IMR-90 (cell line): ENCODE results near the gene HJURP. TPM values are rescaled to one million over a fixed set of nuclear protein-coding genes. Genes with fewer than 3 reads are reported as not detected.
"Not testable (repeated sequence)": the region's sequence is repeated elsewhere in the genome, so short reads cannot be mapped to it uniquely, and the experiment has no call there.

Source experiments
- ATAC-seq: fragments of 200-7000 bp; cut with Tn5 transposase; 2 replicates; pipeline ENCODE4 v1.9.1; 2020; ENCODE audit warnings: low read depth, mild to moderate bottlenecking, moderate library complexity
- BruUV-seq: library from RNA; stranded (reverse); fragments of 400-500 nt; replicated peaks from 2 replicates; lab custom pipeline; 2021; lab: Mats Ljungman, UMichigan
- CTCF ChIA-PET: fragments of 300-600 bp; formaldehyde crosslinking; extraction: SDS; loops from one replicate; lab custom pipeline; 2021; ENCODE audit warnings: antibody characterized with exemption; lab: Yijun Ruan, JAX
- POLR2A ChIA-PET: fragments of 300-600 bp; sonication (Branson Sonifier 250); formaldehyde crosslinking; loops from one replicate; lab custom pipeline; 2022; ENCODE audit warnings: antibody characterized with exemption; ENCODE audit not compliant: unreplicated experiment; lab: Charles Lee
- DNase-seq: peaks from one replicate; pipeline ENCODE4 v3.0.0; 2013
- H2AFZ ChIP-seq: replicated peaks from 2 replicates; pipeline ENCODE3; 2013; ENCODE audit warnings: low read length, mild to moderate bottlenecking; ENCODE audit not compliant: poor library complexity
- H2AK5ac ChIP-seq: 2 replicates; pipeline ENCODE4 v1.6.1; 2013; ENCODE audit warnings: low read depth, low read length, inconsistent platforms
- H2AK9ac ChIP-seq: replicated peaks from 2 replicates; pipeline ENCODE3; 2013; ENCODE audit warnings: mild to moderate bottlenecking, low read depth, low read length, moderate library complexity; ENCODE audit not compliant: poor library complexity
- H2BK120ac ChIP-seq: 2 replicates; pipeline ENCODE4 v1.6.1; 2013; ENCODE audit warnings: low read depth, low read length, inconsistent platforms
- H2BK15ac ChIP-seq: 3 replicates; pipeline ENCODE4 v1.6.1; 2013; ENCODE audit warnings: low read depth, low read length, inconsistent platforms
- H2BK20ac ChIP-seq: 2 replicates; pipeline ENCODE4 v1.6.1; 2013; ENCODE audit warnings: low read depth, mild to moderate bottlenecking, inconsistent platforms, low read length, moderate library complexity
- H2BK5ac ChIP-seq: 2 replicates; pipeline ENCODE4 v1.6.1; 2013; ENCODE audit warnings: mild to moderate bottlenecking, low read depth, low read length, inconsistent platforms; ENCODE audit not compliant: poor library complexity, severe bottlenecking
- H3K14ac ChIP-seq: replicated peaks from 2 replicates; pipeline ENCODE4 v1.6.1; 2013; ENCODE audit warnings: low read depth, low read length, inconsistent platforms
- H3K18ac ChIP-seq: 2 replicates; pipeline ENCODE4 v1.6.1; 2013; ENCODE audit warnings: low read depth, low read length, control low read depth
- H3K23ac ChIP-seq: 2 replicates; pipeline ENCODE4 v1.6.1; 2013; ENCODE audit warnings: low read depth, low read length, inconsistent platforms
- H3K27ac ChIP-seq: 2 replicates; pipeline ENCODE4 v1.5.1; 2013; ENCODE audit warnings: mild to moderate bottlenecking, control low read depth, low read length; ENCODE audit not compliant: insufficient read depth
- H3K27me3 ChIP-seq: 2 replicates; pipeline ENCODE4 v1.6.1; 2013; ENCODE audit warnings: low read length; ENCODE audit not compliant: control insufficient read depth, insufficient read depth
- H3K36me3 ChIP-seq: 2 replicates; pipeline ENCODE4 v1.6.1; 2013; ENCODE audit warnings: low read length, mixed read lengths; ENCODE audit not compliant: control insufficient read depth, insufficient read depth
- H3K4ac ChIP-seq: 2 replicates; pipeline ENCODE4 v1.6.1; 2013; ENCODE audit warnings: low read depth, low read length, inconsistent platforms
- H3K4me1 ChIP-seq: 2 replicates; pipeline ENCODE4 v1.6.1; 2013; ENCODE audit warnings: low read length, mixed read lengths; ENCODE audit not compliant: control insufficient read depth, insufficient read depth
- H3K4me2 ChIP-seq: 2 replicates; pipeline ENCODE4 v1.6.1; 2013; ENCODE audit warnings: low read depth, mild to moderate bottlenecking, control low read depth, low read length, moderate library complexity
- H3K4me3 ChIP-seq: 2 replicates; pipeline ENCODE4 v1.5.1; 2013; ENCODE audit warnings: low read depth, mild to moderate bottlenecking, control low read depth, low read length, moderate library complexity; ENCODE audit not compliant: insufficient read depth
- H3K56ac ChIP-seq: 2 replicates; pipeline ENCODE4 v1.6.1; 2013; ENCODE audit warnings: low read length, inconsistent platforms; ENCODE audit not compliant: insufficient read depth; ENCODE audit errors: extremely low read depth
- H3K79me1 ChIP-seq, 2 experiments: 2 replicates each; pipeline ENCODE4 v1.6.1; 2013; ENCODE audit warnings: low read length in 2 of 2, inconsistent platforms in 1 of 2, low read depth in 1 of 2
- H3K9ac ChIP-seq: 2 replicates; pipeline ENCODE4 v1.6.1; 2013; ENCODE audit warnings: low read depth, low read length, control low read depth
- H3K9me1 ChIP-seq: 2 replicates; pipeline ENCODE4 v1.6.1; 2013; ENCODE audit warnings: low read length, inconsistent platforms; ENCODE audit not compliant: insufficient read depth
- H3K9me3 ChIP-seq: 2 replicates; pipeline ENCODE4 v1.6.1; 2013; ENCODE audit warnings: low read length; ENCODE audit not compliant: control insufficient read depth, insufficient read depth
- H4K20me1 ChIP-seq: 2 replicates; pipeline ENCODE4 v1.6.1; 2013; ENCODE audit warnings: low read length, inconsistent platforms; ENCODE audit not compliant: insufficient read depth
- H4K5ac ChIP-seq: 2 replicates; pipeline ENCODE4 v1.6.1; 2013; ENCODE audit warnings: mild to moderate bottlenecking, low read depth, low read length, control low read depth
- H4K8ac ChIP-seq, 2 experiments: 2 replicates each; pipeline ENCODE4 v1.6.1; 2013; ENCODE audit warnings: low read depth in 2 of 2, low read length in 2 of 2, control low read depth in 1 of 2, inconsistent platforms in 1 of 2
- H4K91ac ChIP-seq: 2 replicates; pipeline ENCODE4 v1.6.1; 2013; ENCODE audit warnings: low read depth, low read length, inconsistent platforms; ENCODE audit not compliant: insufficient read depth
- WGBS, 2 experiments: methylation state at CpG; one replicate each; pipeline versions ENCODE4 v1.1.5 to v1.1.7; 2013; ENCODE audit warnings: missing lambda C conversion rate in 2 of 2; ENCODE audit not compliant: insufficient read length in 1 of 2; ENCODE audit errors: extremely low coverage in 2 of 2; 5-methylcytosine and 5-hydroxymethylcytosine counted together
- dilution Hi-C: fragments of 300-500 bp; cut with HindIII; formaldehyde crosslinking; loops from one replicate; pipeline ENCODE4 v1.14.3; 2018; ENCODE audit warnings: low sequenced_read_pairs; ENCODE audit not compliant: unreplicated experiment
- in situ Hi-C: fragments of 300-500 bp; cut with MboI; formaldehyde crosslinking; loops from 3 replicates; pipeline ENCODE4 v1.14.3; 2019; ENCODE audit warnings: low sequenced_read_pairs, inconsistent platforms, mixed read lengths
- intact Hi-C: fragments of 100-400 bp; cut with micrococcal nuclease; formaldehyde crosslinking; loops from 2 replicates; pipeline ENCODE4 v1.10.0; 2022
- polyA plus RNA-seq, 3 experiments: library from polyadenylated mRNA; depleted of rRNA; stranded (reverse); fragments of >200 nt; gene quantifications; 2 replicates each; pipeline ENCODE4 v1.2.3, GENCODE V29; 2012; ENCODE audit warnings: low replicate concordance in 1 of 3
- total RNA-seq: library from RNA; depleted of rRNA; stranded (reverse); fragments of >200 nt; gene quantifications from 2 replicates; pipeline ENCODE4 v1.2.3, GENCODE V29; 2012

Gene HJURP
- total and polyA plus RNA-seq, 2 of the 4 experiments (the other 2 are of a cell fraction): 22.6 to 26.5 TPM

GRCh38 chr2:233896253-233896652 lies 41.9 kb upstream of the HJURP start:
- H3K4me1 ChIP-seq, H3K27me3 ChIP-seq, H3K4me3 ChIP-seq, H3K9ac ChIP-seq, H2AK9ac ChIP-seq, H2BK5ac ChIP-seq, H2AFZ ChIP-seq, H2AK5ac ChIP-seq, BruUV-seq, ATAC-seq, H3K4me2 ChIP-seq, H3K9me1 ChIP-seq, CTCF ChIA-PET, H4K20me1 ChIP-seq, dilution Hi-C loops, DNase-seq, H3K36me3 ChIP-seq, H3K56ac ChIP-seq, H4K5ac ChIP-seq, H3K23ac ChIP-seq, POLR2A ChIA-PET, H3K27ac ChIP-seq, H3K14ac ChIP-seq, H3K9me3 ChIP-seq, in situ Hi-C loops, H2BK15ac ChIP-seq, intact Hi-C loops, H2BK120ac ChIP-seq, H2BK20ac ChIP-seq, H4K8ac ChIP-seq, H4K91ac ChIP-seq, H3K79me1 ChIP-seq, H3K4ac ChIP-seq, H3K18ac ChIP-seq: not testable (repeated sequence)
- WGBS, 2 experiments: no CpG with 5 or more reads among the region's 2 CpGs
